ENCODE measurements around the gene DISC1. TPM values are rescaled to one million over a fixed set of nuclear protein-coding genes. Genes with fewer than 3 reads are reported as not detected.

Gene DISC1
- total RNA-seq, 2 experiments from 2014 or later: 19.8 to 20.0 TPM

GRCh38 chr1:231596337-231596791, 30.2 kb upstream of the DISC1 start:
- Histone ChIP-seq H3K27ac (ENCODE audit: low read depth in 1 of 2, low read length in 2 of 2) (no peak overlapping the region), H3K9me3 (ENCODE audit: control insufficient read depth in 1 of 2, insufficient read depth in 1 of 2, low read length in 2 of 2) (no peaks in the 10 kb centered on the region), H3K4me3 (ENCODE audit: low read length) (no peak overlapping the region), H3K36me3 (ENCODE audit: insufficient read depth, low read length) (no peaks in the 10 kb centered on the region), H3K27me3 (ENCODE audit: control insufficient read depth in 1 of 2, insufficient read depth in 2 of 2, low read length in 2 of 2) (no peaks in the 10 kb centered on the region), H3K4me1 (ENCODE audit: insufficient read depth, low read length) (no peaks in the 10 kb centered on the region)
- Mint-ChIP-seq H3K27ac (no peak overlapping the region), H3K9me3 (no peaks in the 10 kb centered on the region), H3K4me3 (no peak overlapping the region), H3K4me1 (ENCODE audit: low read depth) (no peaks in the 10 kb centered on the region), H3K27me3 (no peaks in the 10 kb centered on the region), H3K36me3 (ENCODE audit: low read depth) (no peaks in the 10 kb centered on the region)
- no peak for DNase-seq
- POLR2A ChIA-PET: interaction anchor here (0.7 kb wide), 1 partner anchor 28 kb away, joined by 3 read pairs; no protein-coding TSS in a partner anchor
- no peak for ATAC-seq (ENCODE audit: poor library complexity)
- intact Hi-C loops (cut with DNase I, micrococcal nuclease): loop anchor here in 1 of 2 experiments (10.0 kb wide), 1 partner anchor 172 kb away; the partner anchor contains the start of gene EGLN1
- CTCF ChIA-PET: no interaction called here
- no peak for TF ChIP-seq CTCF (IDR thresholded peaks at IDR 0.05)

GRCh38 chr1:231597971-231598370, 28.6 kb upstream of the DISC1 start:
- DNase-seq: no peak
- intact Hi-C loops (cut with DNase I, micrococcal nuclease): loop anchor here in 1 of 2 experiments (10.0 kb wide), 1 partner anchor 173 kb away; the partner anchor contains the start of gene EGLN1
- no peak for TF ChIP-seq CTCF (IDR thresholded peaks at IDR 0.05)
- no peak for ATAC-seq (ENCODE audit: poor library complexity)
- H3K4me3 ChIP-seq (ENCODE audit: low read length): no peak overlapping the region
- H3K4me1 Mint-ChIP-seq (ENCODE audit: low read depth): no peaks in the 10 kb centered on the region
- no peak overlapping the region for H3K4me3 Mint-ChIP-seq
- no peaks in the 10 kb centered on the region for H3K9me3 Mint-ChIP-seq
- no peak overlapping the region for H3K27ac Mint-ChIP-seq
- no peaks in the 10 kb centered on the region for H3K9me3 ChIP-seq (ENCODE audit: control insufficient read depth in 1 of 2, insufficient read depth in 1 of 2, low read length in 2 of 2)
- ChIA-PET POLR2A (no interaction called here), CTCF (interaction anchor here (0.7 kb wide), 1 partner anchor 215 kb away, joined by 6 read pairs; no protein-coding TSS in a partner anchor)
- H3K36me3 ChIP-seq (ENCODE audit: insufficient read depth, low read length): no peaks in the 10 kb centered on the region
- H3K4me1 ChIP-seq (ENCODE audit: insufficient read depth, low read length): no peaks in the 10 kb centered on the region
- no peaks in the 10 kb centered on the region for H3K27me3 Mint-ChIP-seq
- no peaks in the 10 kb centered on the region for H3K36me3 Mint-ChIP-seq (ENCODE audit: low read depth)
- no peaks in the 10 kb centered on the region for H3K27me3 ChIP-seq (ENCODE audit: control insufficient read depth in 1 of 2, insufficient read depth in 2 of 2, low read length in 2 of 2)
- no peak overlapping the region for H3K27ac ChIP-seq (ENCODE audit: low read depth in 1 of 2, low read length in 2 of 2)

DNA sequence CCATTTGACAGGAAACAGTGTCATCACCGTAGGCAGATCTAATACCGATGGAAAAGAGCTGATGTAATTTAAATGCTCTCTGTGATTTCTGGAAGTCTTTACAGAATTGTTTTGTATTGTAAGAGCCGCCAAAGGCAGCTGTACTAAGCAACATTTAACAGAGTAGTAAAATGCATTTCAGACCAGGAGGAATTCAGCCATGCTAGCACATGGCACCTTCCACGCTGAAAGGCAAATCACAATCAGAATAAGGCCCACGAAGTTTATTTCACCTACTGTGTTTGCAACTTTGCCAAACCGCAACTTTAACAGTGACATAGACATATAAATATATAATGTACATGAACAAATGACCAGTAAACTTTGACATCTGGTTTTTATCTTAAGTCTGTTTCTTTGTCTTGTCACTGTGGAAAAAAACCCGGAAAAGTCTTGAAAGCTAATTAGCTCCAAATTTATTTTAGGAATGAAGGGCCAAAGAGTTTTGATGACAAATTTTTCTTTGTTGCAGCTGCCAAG, 26.1 kb upstream of the DISC1 start:
- H3K4me3 Mint-ChIP-seq: no peak overlapping the region
- POLR2A ChIA-PET: interaction anchor here (1.2 kb wide), 1 partner anchor 12 kb away, joined by 3 read pairs; no protein-coding TSS in a partner anchor
- DNase-seq (no peak), ATAC-seq (ENCODE audit: poor library complexity) (no peak)
- intact Hi-C loops (cut with DNase I, micrococcal nuclease): loop anchor here in 1 of 2 experiments (2.0 to 5.0 kb wide), 2 partner anchors 242 to 358 kb away; partner anchors contain the start of gene GNPAT
- H3K27ac Mint-ChIP-seq: no peak overlapping the region
- H3K9me3 Mint-ChIP-seq: no peaks in the 10 kb centered on the region
- no peaks in the 10 kb centered on the region for H3K36me3 ChIP-seq (ENCODE audit: insufficient read depth, low read length)
- H3K9me3 ChIP-seq (ENCODE audit: control insufficient read depth in 1 of 2, insufficient read depth in 1 of 2, low read length in 2 of 2): no peaks in the 10 kb centered on the region
- CTCF ChIA-PET: interaction anchor here (1.7 kb wide), 1 partner anchor 243 kb away, joined by 4 read pairs; no protein-coding TSS in a partner anchor
- H3K27ac ChIP-seq (ENCODE audit: low read depth in 1 of 2, low read length in 2 of 2): no peak overlapping the region
- peaks cover 4% of the 10 kb centered on the region for H3K4me1 ChIP-seq (ENCODE audit: insufficient read depth, low read length)
- H3K36me3 Mint-ChIP-seq (ENCODE audit: low read depth): no peaks in the 10 kb centered on the region
- H3K4me1 Mint-ChIP-seq (ENCODE audit: low read depth): peaks cover 10% of the 10 kb centered on the region
- H3K4me3 ChIP-seq (ENCODE audit: low read length): no peak overlapping the region
- H3K27me3 Mint-ChIP-seq: no peaks in the 10 kb centered on the region
- no peaks in the 10 kb centered on the region for H3K27me3 ChIP-seq (ENCODE audit: control insufficient read depth in 1 of 2, insufficient read depth in 2 of 2, low read length in 2 of 2)
- no peak for TF ChIP-seq CTCF (IDR thresholded peaks at IDR 0.05)

Measured in CD4-positive, alpha-beta T cell (primary cell).